BJ (cell line): ENCODE results near the gene PTPN23. TPM values are rescaled to one million over a fixed set of nuclear protein-coding genes. Genes with fewer than 3 reads are reported as not detected.

Experiments used
- CTCF ChIA-PET: fragments of 350-600 bp; formaldehyde crosslinking; extraction: SDS; loops from one replicate; lab custom pipeline; 2021; ENCODE audit warnings: antibody characterized with exemption, inconsistent platforms; lab: Yijun Ruan, JAX
- POLR2A ChIA-PET: fragments of 300-600 bp; sonication (Branson Sonifier 250); formaldehyde crosslinking; extraction: SDS; loops from one replicate; lab custom pipeline; 2021; ENCODE audit warnings: antibody characterized with exemption; lab: Charles Lee
- DNase-seq: peaks from one replicate; pipeline ENCODE4 v3.0.0-alpha.2; 2011; ENCODE audit warnings: low read depth
- H3K27me3 ChIP-seq: 2 replicates; pipeline ENCODE4 v1.6.0; 2011; ENCODE audit warnings: low read length; ENCODE audit not compliant: control insufficient read depth, insufficient read depth
- H3K36me3 ChIP-seq: 2 replicates; pipeline ENCODE4 v1.5.1; 2011; ENCODE audit warnings: low read length; ENCODE audit not compliant: control insufficient read depth, insufficient read depth
- H3K4me3 ChIP-seq: 2 replicates; pipeline ENCODE4 v1.5.1; 2011; ENCODE audit warnings: low read depth, mild to moderate bottlenecking, control low read depth, low read length
- polyA plus RNA-seq: library from polyadenylated mRNA; depleted of rRNA; stranded (reverse); fragments of >200 nt; gene quantifications from 2 replicates; pipeline ENCODE4 v1.2.3, GENCODE V29; 2011
- TF ChIP-seq, protein P1 (sequence below): IDR thresholded peaks from 2 replicates; pipeline ENCODE4 v1.5.1; 2011; ENCODE audit warnings: low read depth, mild to moderate bottlenecking, control low read depth, inconsistent platforms, low read length, moderate library complexity; ENCODE audit not compliant: insufficient read depth

PTPN23 gene
- polyA plus RNA-seq, 1 experiment: 2.5 TPM

DNA sequence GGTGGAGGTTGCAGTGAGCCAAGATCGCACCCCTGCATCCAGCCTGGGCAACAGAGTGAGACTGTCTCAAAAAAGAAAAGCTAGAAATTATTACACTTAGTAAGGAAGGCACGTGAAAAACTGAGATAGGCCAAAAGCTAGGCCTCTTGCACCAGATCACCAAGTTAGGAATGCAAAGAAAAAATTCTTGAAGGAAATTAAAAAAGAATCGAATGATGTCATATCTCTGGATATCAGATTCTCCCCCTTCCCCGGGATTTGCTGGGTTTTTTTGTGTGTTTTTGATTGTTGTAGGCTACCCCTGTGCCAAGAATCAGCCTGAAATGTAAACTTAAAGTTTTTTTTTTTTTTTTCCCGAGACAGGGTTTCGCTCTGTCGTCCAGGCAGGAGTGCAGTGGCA lies 17.4 kb downstream of the PTPN23 start:
- H3K4me3 ChIP-seq: no peak overlapping the region
- no peak for DNase-seq
- peaks cover 2% of the 10 kb centered on the region for H3K36me3 ChIP-seq
- TF ChIP-seq, protein P1, sequence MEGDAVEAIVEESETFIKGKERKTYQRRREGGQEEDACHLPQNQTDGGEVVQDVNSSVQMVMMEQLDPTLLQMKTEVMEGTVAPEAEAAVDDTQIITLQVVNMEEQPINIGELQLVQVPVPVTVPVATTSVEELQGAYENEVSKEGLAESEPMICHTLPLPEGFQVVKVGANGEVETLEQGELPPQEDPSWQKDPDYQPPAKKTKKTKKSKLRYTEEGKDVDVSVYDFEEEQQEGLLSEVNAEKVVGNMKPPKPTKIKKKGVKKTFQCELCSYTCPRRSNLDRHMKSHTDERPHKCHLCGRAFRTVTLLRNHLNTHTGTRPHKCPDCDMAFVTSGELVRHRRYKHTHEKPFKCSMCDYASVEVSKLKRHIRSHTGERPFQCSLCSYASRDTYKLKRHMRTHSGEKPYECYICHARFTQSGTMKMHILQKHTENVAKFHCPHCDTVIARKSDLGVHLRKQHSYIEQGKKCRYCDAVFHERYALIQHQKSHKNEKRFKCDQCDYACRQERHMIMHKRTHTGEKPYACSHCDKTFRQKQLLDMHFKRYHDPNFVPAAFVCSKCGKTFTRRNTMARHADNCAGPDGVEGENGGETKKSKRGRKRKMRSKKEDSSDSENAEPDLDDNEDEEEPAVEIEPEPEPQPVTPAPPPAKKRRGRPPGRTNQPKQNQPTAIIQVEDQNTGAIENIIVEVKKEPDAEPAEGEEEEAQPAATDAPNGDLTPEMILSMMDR: no peak
- CTCF ChIA-PET: interaction anchor here (1.4 kb wide), 1 partner anchor 24 kb away, joined by 3 read pairs; no protein-coding TSS in a partner anchor
- H3K27me3 ChIP-seq: no peaks in the 10 kb centered on the region
- POLR2A ChIA-PET: no interaction called here

DNA sequence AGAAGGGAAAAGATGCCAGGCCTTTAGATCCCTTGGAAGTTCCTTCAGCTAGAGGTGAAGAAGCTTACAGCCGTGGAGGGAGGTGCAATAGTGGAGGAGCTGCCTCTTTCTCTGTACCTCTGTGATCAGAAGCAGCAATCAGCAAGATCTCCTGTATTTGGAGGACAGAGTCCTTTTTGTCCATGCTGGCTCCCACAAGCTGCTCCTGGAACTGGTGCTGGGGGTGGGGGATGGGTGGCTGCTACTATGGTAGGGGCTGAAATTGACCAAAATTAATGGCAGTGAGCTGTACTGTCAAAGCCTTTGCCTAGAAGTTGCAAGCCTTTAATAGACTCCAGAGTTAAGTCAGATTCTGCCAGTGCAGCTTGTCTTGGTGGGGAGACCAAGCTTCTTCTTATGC lies 18.2 kb downstream of the PTPN23 start:
- ChIA-PET CTCF (interaction anchor here (1.2 to 1.4 kb wide), 2 partner anchors 23 to 476 kb away, joined by 3 read pairs; no protein-coding TSS in a partner anchor), POLR2A (interaction anchor here (0.6 kb wide), 1 partner anchor 33 kb away, joined by 4 read pairs; no protein-coding TSS in a partner anchor)
- Histone ChIP-seq H3K36me3 (peaks cover 2% of the 10 kb centered on the region), H3K27me3 (no peaks in the 10 kb centered on the region), H3K4me3 (no peak overlapping the region)
- TF ChIP-seq, protein P1: no peak
- DNase-seq: no peak

DNA sequence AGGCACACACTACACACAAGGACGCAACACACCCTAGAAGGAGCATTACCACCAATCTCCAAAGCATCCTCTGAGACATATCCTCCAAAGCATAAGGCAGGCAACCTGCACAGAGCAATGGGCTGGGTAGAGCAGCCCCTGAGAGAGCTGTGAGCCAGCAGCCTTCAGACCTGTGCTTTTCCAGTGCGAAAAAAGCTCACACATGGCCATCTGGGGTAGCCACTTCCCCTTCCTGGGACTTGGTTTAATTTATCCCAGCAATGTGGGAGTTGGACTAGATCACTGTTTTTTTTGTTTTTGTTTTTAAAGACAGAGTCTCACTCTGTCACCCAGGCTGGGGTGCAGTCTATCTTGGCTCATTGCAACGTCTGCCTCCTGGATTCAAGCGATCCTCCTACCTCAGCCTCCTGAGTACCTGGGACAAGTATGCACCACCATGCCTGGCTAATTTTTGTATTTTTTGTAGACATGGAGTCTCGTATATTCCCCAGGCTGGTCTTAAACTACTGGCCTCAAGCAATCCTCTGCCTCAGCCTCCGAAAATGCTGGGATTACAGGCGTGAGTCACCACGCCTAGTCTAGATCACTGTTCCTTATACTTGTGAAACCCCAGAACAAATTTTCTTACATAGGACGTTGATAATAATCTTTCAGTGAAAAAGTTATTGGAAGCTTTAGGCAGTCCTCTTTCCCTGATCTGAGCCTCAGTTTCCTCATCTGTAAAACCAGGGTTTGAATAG lies 18.9 kb downstream of the PTPN23 start:
- H3K36me3 ChIP-seq: peaks cover 2% of the 10 kb centered on the region
- DNase-seq: no peak
- H3K27me3 ChIP-seq: no peaks in the 10 kb centered on the region
- H3K4me3 ChIP-seq: no peak overlapping the region
- ChIA-PET POLR2A (interaction anchor here (0.6 kb wide), 1 partner anchor 33 kb away, joined by 4 read pairs; no protein-coding TSS in a partner anchor), CTCF (interaction anchor here (1.2 to 2.0 kb wide), 3 partner anchors 21 to 477 kb away, joined by 3 to 6 read pairs (median 3); no protein-coding TSS in a partner anchor)
- TF ChIP-seq, protein P1: no peak

DNA sequence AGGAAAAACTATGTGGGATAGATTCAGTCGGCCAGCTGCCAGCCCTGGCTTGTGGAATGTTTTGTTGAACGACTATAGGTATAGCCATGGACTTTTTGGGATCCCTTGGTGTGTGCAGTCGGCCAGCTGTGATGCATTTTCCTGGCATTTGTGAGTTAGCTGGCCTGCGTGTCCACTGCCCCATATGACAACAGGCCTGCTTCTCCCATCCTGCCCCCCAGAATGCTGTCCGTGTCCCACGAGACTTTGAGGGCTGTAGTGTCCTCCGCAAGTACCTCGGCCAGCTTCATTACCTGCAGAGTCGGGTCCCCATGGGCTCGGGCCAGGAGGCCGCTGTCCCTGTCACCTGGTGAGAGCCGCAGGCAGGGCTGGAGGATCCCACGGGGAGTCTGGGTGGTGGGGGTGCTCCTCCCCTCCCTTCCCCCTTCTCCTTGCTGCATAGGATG lies 23.6 kb downstream of the PTPN23 start:
- no peaks in the 10 kb centered on the region for H3K27me3 ChIP-seq
- DNase-seq: no peak
- no peak overlapping the region for H3K4me3 ChIP-seq
- TF ChIP-seq, protein P1: no peak
- POLR2A ChIA-PET: no interaction called here
- peaks cover 26% of the 10 kb centered on the region for H3K36me3 ChIP-seq
- CTCF ChIA-PET: interaction anchor here (1.5 to 7.2 kb wide), 2 partner anchors 9 to 16 kb away, joined by 7 to 44 read pairs; no protein-coding TSS in a partner anchor
